Measurements from ENCODE around the gene ATOX1.
"Not testable (repeated sequence)": the region's sequence is repeated elsewhere in the genome, so short reads cannot be mapped to it uniquely, and the experiment has no call there.

Gene ATOX1, protein sequence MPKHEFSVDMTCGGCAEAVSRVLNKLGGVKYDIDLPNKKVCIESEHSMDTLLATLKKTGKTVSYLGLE

GRCh38 chr5:151758430-151759241 lies at the start of gene ATOX1:
TSS of gene ATOX1 (minus strand) at chr5:151758631. CDS start at chr5:151758551, 80 bp downstream.
- peak within 1 kb of the TSS; percentile 69 for H3K27ac ChIP-seq
- no peak for DNase-seq (ENCODE audit: low read depth, low spot score)

GRCh38 chr5:151805414-151806223 lies 47.2 kb upstream of the ATOX1 start:
- DNase-seq (ENCODE audit: low read depth, low spot score), result no peak

GRCh38 chr5:151800532-151800931 lies 42.1 kb upstream of the ATOX1 start:
- DNase-seq (ENCODE audit: low read depth, low spot score), result no peak

More at GRCh38 chr5:151805414-151806223, 47.2 kb upstream of the ATOX1 start:
- H3K27ac ChIP-seq, result no peak overlapping the region

GRCh38 chr5:151799407-151799806 lies 41.0 kb upstream of the ATOX1 start:
- no peak for DNase-seq (ENCODE audit: low read depth, low spot score)
- H3K27ac ChIP-seq, result no peak overlapping the region

More at GRCh38 chr5:151800532-151800931, 42.1 kb upstream of the ATOX1 start:
- H3K27ac ChIP-seq, result no peak overlapping the region

GRCh38 chr5:151798674-151799073 lies 40.2 kb upstream of the ATOX1 start:
- no peak overlapping the region for H3K27ac ChIP-seq
- no peak for DNase-seq (ENCODE audit: low read depth, low spot score)

- DNase-seq (ENCODE audit: low read depth, low spot score), result no peak
Observed at GRCh38 chr5:151795426-151795825, 37.0 kb upstream of the ATOX1 start.

DNA sequence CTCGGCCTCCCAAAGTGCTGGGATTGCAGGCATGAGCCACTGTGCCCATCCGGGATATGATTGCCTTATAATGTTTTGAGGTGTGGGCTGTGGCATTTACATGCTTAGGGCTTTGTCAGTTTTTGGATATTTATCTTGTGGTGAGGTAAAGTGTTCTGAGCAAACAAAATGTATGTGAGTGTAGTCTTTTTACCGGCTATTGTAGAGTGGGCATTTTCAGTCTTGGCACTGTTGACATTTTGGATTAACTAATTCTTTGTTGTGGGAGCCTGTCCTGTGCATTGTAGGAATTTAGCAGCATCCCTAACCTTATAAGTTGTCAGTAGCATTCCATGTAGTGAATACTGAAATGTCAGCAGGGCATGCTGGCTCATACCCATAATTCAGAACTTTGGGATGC lies 34.9 kb upstream of the ATOX1 start:
- DNase-seq (ENCODE audit: low read depth, low spot score), result no peak
- H3K27ac ChIP-seq, result no peak overlapping the region

More at GRCh38 chr5:151795426-151795825, 37.0 kb upstream of the ATOX1 start:
- no peak overlapping the region for H3K27ac ChIP-seq

GRCh38 chr5:151787817-151788216 lies 29.4 kb upstream of the ATOX1 start:
- no peak for DNase-seq (ENCODE audit: low read depth, low spot score)
- H3K27ac ChIP-seq, result no peak overlapping the region

DNA sequence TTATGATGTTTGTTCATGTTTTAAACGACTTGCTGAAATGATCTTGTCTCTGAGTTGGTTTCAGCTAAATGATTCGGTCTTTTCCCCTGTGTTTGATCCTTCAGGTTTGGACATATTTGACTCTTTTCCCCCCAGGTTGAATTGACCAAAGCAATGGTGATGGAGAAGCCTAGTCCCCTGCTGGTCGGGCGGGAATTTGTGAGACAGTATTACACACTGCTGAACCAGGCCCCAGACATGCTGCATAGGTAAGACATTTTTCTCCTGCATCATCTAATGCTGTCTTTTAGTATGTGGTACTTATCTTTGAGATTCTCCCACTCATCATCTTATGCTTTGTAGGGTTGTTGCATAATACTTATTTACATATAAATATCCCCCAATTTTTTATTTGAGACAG lies 28.0 kb upstream of the ATOX1 start:
- no peak for DNase-seq (ENCODE audit: low read depth, low spot score)
- H3K27ac ChIP-seq, result no peak overlapping the region

- no peak overlapping the region for H3K27ac ChIP-seq
- no peak for DNase-seq (ENCODE audit: low read depth, low spot score)
Observed at GRCh38 chr5:151784141-151784540, 25.7 kb upstream of the ATOX1 start.

GRCh38 chr5:151783664-151784063 lies 25.2 kb upstream of the ATOX1 start:
- H3K27ac ChIP-seq; DNase-seq (ENCODE audit: low read depth, low spot score): not testable (repeated sequence)

DNA sequence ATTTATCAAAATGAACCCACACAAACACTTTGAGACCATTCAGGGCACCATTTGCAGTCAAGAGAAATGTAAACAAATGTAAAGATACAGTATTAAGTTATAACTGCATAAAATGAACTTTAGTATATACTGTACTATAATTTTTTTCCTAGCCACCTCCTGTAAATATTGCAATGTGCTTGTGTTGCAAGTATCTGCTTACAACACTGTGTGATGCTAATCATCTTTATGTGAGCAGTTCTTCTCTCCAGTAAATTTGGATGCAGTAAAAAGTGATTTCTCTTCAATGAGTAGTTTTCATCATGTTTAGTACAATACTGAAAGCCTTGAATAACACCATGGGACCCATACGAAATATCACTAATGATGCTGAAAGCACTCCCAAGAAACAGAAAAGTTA lies 22.8 kb upstream of the ATOX1 start:
- no peak for DNase-seq (ENCODE audit: low read depth, low spot score)
- H3K27ac ChIP-seq, result no peak overlapping the region

- H3K27ac ChIP-seq, result no peak overlapping the region
- DNase-seq (ENCODE audit: low read depth, low spot score), result no peak
Observed at GRCh38 chr5:151780348-151780747, 21.9 kb upstream of the ATOX1 start.

DNA sequence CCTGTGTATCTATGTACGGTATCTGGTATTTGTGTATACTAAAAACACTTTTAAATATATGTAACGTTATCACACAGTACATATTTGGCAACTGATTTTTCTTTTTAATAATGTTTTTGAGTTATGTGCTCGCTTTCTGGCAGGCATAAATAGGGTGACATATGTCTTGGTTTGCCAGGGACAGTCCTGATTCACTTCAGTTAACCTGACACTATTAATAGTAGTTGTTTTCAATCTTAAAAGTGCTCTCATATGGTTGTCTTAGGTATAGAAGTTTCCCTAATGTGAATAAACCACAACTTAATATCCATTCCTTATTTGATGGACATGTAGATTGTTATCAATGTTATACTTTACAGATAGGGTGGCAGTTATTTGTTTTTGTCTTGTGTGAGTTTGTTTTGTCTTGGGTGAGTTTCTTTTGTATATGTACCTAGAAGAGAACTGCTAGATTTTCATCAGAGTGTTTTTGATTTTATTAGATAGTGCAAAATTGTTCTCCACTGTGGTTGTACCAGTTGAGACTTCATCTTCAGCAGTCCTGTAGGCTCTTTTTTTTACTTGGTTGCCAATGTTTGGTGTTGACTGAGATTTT lies 21.2 kb upstream of the ATOX1 start:
- DNase-seq (ENCODE audit: low read depth, low spot score), result no peak
- H3K27ac ChIP-seq, result no peak overlapping the region

DNA sequence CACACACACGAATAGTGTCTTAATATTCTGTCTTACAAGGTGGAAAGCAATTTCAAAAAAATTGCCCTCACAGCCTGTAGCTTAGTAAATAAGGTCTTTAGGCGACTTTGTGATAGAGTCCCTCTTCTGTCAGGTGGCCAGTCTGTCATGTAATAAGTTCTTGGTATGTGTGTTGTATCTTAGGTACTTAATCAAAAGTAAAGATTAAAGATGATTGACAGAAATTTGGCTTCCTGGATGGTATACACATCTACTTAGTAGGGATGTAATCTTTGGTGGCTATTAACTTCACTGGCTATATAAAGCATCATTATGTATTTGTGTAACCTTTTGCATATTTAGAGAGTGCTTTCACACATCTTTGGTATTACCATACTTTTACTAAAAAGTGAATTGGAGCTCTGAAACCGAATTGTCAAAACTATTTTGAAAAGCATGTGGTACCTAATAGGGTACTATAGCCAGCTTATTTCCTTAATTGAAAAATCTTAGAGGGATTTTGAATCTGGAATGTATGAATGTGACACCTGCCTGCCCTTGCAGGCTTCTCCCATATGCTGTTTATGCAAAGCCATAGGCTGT lies 16.7 kb upstream of the ATOX1 start:
- no peak overlapping the region for H3K27ac ChIP-seq
- no peak for DNase-seq (ENCODE audit: low read depth, low spot score)

- H3K27ac ChIP-seq, result no peak overlapping the region
- no peak for DNase-seq (ENCODE audit: low read depth, low spot score)
Observed at GRCh38 chr5:151773951-151774350, 15.5 kb upstream of the ATOX1 start.

GRCh38 chr5:151772846-151773561 lies 14.6 kb upstream of the ATOX1 start:
- no peak for DNase-seq (ENCODE audit: low read depth, low spot score)
- peak overlapping the region; percentile 95 for H3K27ac ChIP-seq

DNA sequence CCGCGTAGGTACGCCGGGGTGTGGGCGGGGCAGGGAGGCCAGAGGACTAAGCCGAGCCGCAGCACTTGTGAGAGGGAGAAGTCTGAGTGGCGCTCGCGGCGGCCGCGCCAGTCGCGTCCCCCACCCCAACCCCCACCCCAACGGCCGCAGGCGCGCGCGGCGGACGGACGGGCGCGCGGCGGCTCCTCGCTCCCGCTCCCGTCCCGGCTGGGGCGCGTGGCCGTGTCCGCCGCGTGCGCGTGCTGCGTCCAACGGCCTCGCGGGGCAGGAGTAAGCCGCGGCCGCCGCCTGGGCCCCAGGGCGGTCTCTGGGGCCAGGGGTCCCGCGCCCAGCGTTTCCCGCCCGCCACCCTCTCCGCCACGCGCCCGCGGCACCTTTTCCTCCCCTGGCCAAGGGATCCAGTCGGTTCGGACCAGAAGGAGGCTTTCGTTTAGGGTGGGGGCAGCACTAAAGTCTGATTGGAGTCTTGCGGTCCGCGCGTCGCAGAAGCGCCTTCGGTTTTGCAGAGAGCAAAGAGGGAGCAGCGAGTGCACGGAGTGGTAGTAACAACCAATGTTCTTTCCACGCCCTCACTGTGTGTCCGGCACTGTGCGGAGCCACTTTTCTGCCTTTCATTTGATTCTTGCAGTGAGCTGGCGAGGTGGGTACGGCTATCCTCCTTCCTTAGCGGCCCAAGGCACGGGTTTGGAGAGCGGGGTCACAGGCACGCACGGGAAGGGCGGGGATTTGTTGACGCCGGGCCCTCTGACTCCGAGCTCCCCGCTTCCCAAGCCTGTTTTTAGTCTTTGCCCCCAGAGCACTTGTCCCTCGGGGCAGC lies 13.8 kb upstream of the ATOX1 start:
- DNase-seq (ENCODE audit: low read depth, low spot score), result no peak
- H3K27ac ChIP-seq, result peak overlapping the region; percentile 95
